Non-pigmented ciliary epithelial cell (primary cell): ENCODE results near the gene PPHLN1.

ENCODE experiments used
- DNase-seq: peaks from one replicate; pipeline ENCODE4 v3.0.0-alpha.2; 2010; ENCODE audit warnings: low read depth

The PPHLN1 gene

GRCh38 chr12:42442311-42442759 lies 116.4 kb downstream of the PPHLN1 start:
- DNase-seq: no peak

GRCh38 chr12:42442888-42443287 lies 116.9 kb downstream of the PPHLN1 start:
- DNase-seq: no peak

GRCh38 chr12:42444192-42444943 lies 118.4 kb downstream of the PPHLN1 start:
- no peak for DNase-seq

- DNase-seq: no peak
These were observed 119.9 kb downstream of the PPHLN1 start for GRCh38 chr12:42445891-42446290.

GRCh38 chr12:42446761-42447160 lies 120.8 kb downstream of the PPHLN1 start:
- no peak for DNase-seq

- DNase-seq: no peak
These were observed 121.4 kb downstream of the PPHLN1 start for GRCh38 chr12:42447371-42447786.

- DNase-seq: no peak
These were observed 122.9 kb downstream of the PPHLN1 start for GRCh38 chr12:42448841-42449240.

GRCh38 chr12:42450248-42450647 lies 124.3 kb downstream of the PPHLN1 start:
- DNase-seq: no peak

GRCh38 chr12:42458575-42458974 lies 132.6 kb downstream of the PPHLN1 start:
- DNase-seq: no peak

GRCh38 chr12:42459336-42459847 lies 133.4 kb downstream of the PPHLN1 start:
- no peak for DNase-seq

- DNase-seq: no peak
These were observed 136.5 kb downstream of the PPHLN1 start for GRCh38 chr12:42462486-42462885.

- DNase-seq: no peak
These were observed 137.7 kb downstream of the PPHLN1 start for GRCh38 chr12:42463671-42464070.

- DNase-seq: no peak
These were observed 142.4 kb downstream of the PPHLN1 start for GRCh38 chr12:42468341-42468821.

- DNase-seq: no peak
These were observed 143.0 kb downstream of the PPHLN1 start for GRCh38 chr12:42468921-42469320.

GRCh38 chr12:42469355-42470175 lies 143.6 kb downstream of the PPHLN1 start:
- no peak for DNase-seq

GRCh38 chr12:42472376-42472775 lies 146.4 kb downstream of the PPHLN1 start:
- DNase-seq: no peak

- no peak for DNase-seq
These were observed 147.2 kb downstream of the PPHLN1 start for GRCh38 chr12:42473130-42473529.

- no peak for DNase-seq
These were observed 147.6 kb downstream of the PPHLN1 start for GRCh38 chr12:42473561-42473960.

GRCh38 chr12:42474391-42474790 lies 148.4 kb downstream of the PPHLN1 start:
- DNase-seq: no peak

GRCh38 chr12:42475106-42475505 lies 149.1 kb downstream of the PPHLN1 start:
- no peak for DNase-seq

- DNase-seq: no peak
These were observed 152.0 kb downstream of the PPHLN1 start for GRCh38 chr12:42477941-42478340.

GRCh38 chr12:42481368-42481767 lies 155.4 kb downstream of the PPHLN1 start:
- no peak for DNase-seq
